HepG2 (cell line): ENCODE data around the gene NNAT. TPM values are rescaled to one million over a fixed set of nuclear protein-coding genes. Genes with fewer than 3 reads are reported as not detected.

Experiments
- NCOA2 ChIP-seq: sonication (generic); formaldehyde crosslinking; IDR thresholded peaks from 2 replicates; pipeline ENCODE4 v1.8.0; 2022; ENCODE audit warnings: inconsistent platforms
- RARG ChIP-seq: sonication (generic); formaldehyde crosslinking; IDR thresholded peaks from 2 replicates; pipeline ENCODE4 v1.4.0; 2020; ENCODE audit warnings: low read depth, mild to moderate bottlenecking, missing genetic modification reagents
- SMARCE1 ChIP-seq: fragments of 450-650 bp; IDR thresholded peaks from 2 replicates; pipeline ENCODE4 v1.6.1; 2017; ENCODE audit warnings: borderline replicate concordance
- TFDP2 ChIP-seq: sonication (generic); formaldehyde crosslinking; IDR thresholded peaks from 2 replicates; pipeline ENCODE4 v1.4.0; 2020; ENCODE audit warnings: missing genetic modification reagents
- ZBTB39 ChIP-seq: sonication (generic); formaldehyde crosslinking; IDR thresholded peaks from 2 replicates; pipeline ENCODE4 v1.5.0; 2020; ENCODE audit warnings: missing genetic modification reagents
- ZNF142 ChIP-seq: sonication (generic); formaldehyde crosslinking; IDR thresholded peaks from 2 replicates; pipeline ENCODE4 v1.4.0; 2020; ENCODE audit warnings: missing genetic modification reagents
- ZNF180 ChIP-seq: sonication (generic); formaldehyde crosslinking; IDR thresholded peaks from 2 replicates; pipeline ENCODE4 v1.4.0; 2020; ENCODE audit warnings: low read depth, missing genetic modification reagents, borderline replicate concordance
- ZNF337 ChIP-seq: sonication (generic); formaldehyde crosslinking; IDR thresholded peaks from 2 replicates; pipeline ENCODE4 v1.5.1; 2020; ENCODE audit warnings: missing genetic modification reagents, low read depth, mild to moderate bottlenecking, borderline replicate concordance
- ZNF33B ChIP-seq: sonication (generic); formaldehyde crosslinking; IDR thresholded peaks from 2 replicates; pipeline ENCODE4 v1.5.1; 2020; ENCODE audit warnings: mild to moderate bottlenecking, missing genetic modification reagents
- ZNF781 ChIP-seq: sonication (generic); formaldehyde crosslinking; IDR thresholded peaks from 2 replicates; pipeline ENCODE4 v1.5.1; 2020; ENCODE audit warnings: borderline replicate concordance, mild to moderate bottlenecking, missing genetic modification reagents; ENCODE audit errors: not compliant biosample characterization
- polyA plus RNA-seq, 8 experiments: library from polyadenylated mRNA; depleted of rRNA in 3 of 8; stranded (reverse) in 7 of 8; unstranded in 1 of 8; fragments of >200 nt; fragmentation: Illumina TruSeq in 4 of 8; extraction: Trizol in 4 of 8; gene quantifications; 2 replicates each; pipeline versions ENCODE4 v1.2.1 to v1.2.3, GENCODE V29; 2011 to 2016; ENCODE audit warnings: low read depth in 4 of 8, missing spikeins in 1 of 8, mixed read lengths in 1 of 8; ENCODE audit not compliant: insufficient read depth in 1 of 8
- total RNA-seq, 5 experiments: library from RNA; depleted of rRNA; stranded (reverse); fragments of >200 nt; fragmentation: Illumina TruSeq; extraction: Trizol; gene quantifications; 2 replicates each; pipeline ENCODE4 v1.2.3, GENCODE V29; 2016; ENCODE audit warnings: low read depth in 1 of 5
- TF ChIP-seq, protein P1 (sequence below): sonication (generic); formaldehyde crosslinking; IDR thresholded peaks from 2 replicates; pipeline ENCODE4 v1.4.0; 2020; ENCODE audit warnings: missing genetic modification reagents, borderline replicate concordance
- TF ChIP-seq, protein P2 (sequence below): IDR thresholded peaks from 2 replicates; pipeline ENCODE4 v1.6.1; 2016; ENCODE audit warnings: missing genetic modification reagents, missing compliant biosample characterization
- TF ChIP-seq, protein P3 (sequence below): sonication (generic); formaldehyde crosslinking; IDR thresholded peaks from 2 replicates; pipeline ENCODE4 v1.8.1; 2023; ENCODE audit warnings: mild to moderate bottlenecking, missing genetic modification reagents

NNAT gene
- total and polyA plus RNA-seq, 2 of the 13 experiments (the other 11 are each of a cell fraction or from before 2014, with no cell fraction given): not detected

- TF ChIP-seq, protein P1, sequence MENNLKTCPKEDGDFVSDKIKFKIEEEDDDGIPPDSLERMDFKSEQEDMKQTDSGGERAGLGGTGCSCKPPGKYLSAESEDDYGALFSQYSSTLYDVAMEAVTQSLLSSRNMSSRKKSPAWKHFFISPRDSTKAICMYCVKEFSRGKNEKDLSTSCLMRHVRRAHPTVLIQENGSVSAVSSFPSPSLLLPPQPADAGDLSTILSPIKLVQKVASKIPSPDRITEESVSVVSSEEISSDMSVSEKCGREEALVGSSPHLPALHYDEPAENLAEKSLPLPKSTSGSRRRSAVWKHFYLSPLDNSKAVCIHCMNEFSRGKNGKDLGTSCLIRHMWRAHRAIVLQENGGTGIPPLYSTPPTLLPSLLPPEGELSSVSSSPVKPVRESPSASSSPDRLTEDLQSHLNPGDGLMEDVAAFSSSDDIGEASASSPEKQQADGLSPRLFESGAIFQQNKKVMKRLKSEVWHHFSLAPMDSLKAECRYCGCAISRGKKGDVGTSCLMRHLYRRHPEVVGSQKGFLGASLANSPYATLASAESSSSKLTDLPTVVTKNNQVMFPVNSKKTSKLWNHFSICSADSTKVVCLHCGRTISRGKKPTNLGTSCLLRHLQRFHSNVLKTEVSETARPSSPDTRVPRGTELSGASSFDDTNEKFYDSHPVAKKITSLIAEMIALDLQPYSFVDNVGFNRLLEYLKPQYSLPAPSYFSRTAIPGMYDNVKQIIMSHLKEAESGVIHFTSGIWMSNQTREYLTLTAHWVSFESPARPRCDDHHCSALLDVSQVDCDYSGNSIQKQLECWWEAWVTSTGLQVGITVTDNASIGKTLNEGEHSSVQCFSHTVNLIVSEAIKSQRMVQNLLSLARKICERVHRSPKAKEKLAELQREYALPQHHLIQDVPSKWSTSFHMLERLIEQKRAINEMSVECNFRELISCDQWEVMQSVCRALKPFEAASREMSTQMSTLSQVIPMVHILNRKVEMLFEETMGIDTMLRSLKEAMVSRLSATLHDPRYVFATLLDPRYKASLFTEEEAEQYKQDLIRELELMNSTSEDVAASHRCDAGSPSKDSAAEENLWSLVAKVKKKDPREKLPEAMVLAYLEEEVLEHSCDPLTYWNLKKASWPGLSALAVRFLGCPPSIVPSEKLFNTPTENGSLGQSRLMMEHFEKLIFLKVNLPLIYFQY (CRISPR knock-in tag): 0 out of 2 replicates have a peak, but pooled peaks have one; percentile 43
- TF ChIP-seq SMARCE1 (no peak), RARG (no peak), ZNF142 (CRISPR knock-in tag) (no peak), ZNF781 (CRISPR knock-in tag) (peak; percentile 53), ZNF33B (no peak), ZNF337 (no peak), ZBTB39 (CRISPR knock-in tag) (no peak), ZNF180 (CRISPR knock-in tag) (no peak), NCOA2 (CRISPR knock-in tag) (peak; percentile 40; the same call in 1 of the 2 replicates), TFDP2 (CRISPR knock-in tag) (0 out of 2 replicates have a peak, but pooled peaks have one; percentile 31)
- TF ChIP-seq, protein P2, sequence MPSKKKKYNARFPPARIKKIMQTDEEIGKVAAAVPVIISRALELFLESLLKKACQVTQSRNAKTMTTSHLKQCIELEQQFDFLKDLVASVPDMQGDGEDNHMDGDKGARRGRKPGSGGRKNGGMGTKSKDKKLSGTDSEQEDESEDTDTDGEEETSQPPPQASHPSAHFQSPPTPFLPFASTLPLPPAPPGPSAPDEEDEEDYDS (CRISPR knock-in tag): no peak
- TF ChIP-seq, protein P3, sequence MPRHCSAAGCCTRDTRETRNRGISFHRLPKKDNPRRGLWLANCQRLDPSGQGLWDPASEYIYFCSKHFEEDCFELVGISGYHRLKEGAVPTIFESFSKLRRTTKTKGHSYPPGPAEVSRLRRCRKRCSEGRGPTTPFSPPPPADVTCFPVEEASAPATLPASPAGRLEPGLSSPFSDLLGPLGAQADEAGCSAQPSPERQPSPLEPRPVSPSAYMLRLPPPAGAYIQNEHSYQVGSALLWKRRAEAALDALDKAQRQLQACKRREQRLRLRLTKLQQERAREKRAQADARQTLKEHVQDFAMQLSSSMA (CRISPR knock-in tag): no peak
These were observed 43.5 kb downstream of the NNAT start (continued) for GRCh38 chr20:37564388-37565133.
